T-helper 1 cell (primary cell): ENCODE measurements around the gene SUPT3H.
"Not testable (repeated sequence)": the region's sequence is repeated elsewhere in the genome, so short reads cannot be mapped to it uniquely, and the experiment has no call there.

Experiments
- DNase-seq, 5 donors: peaks; one replicate each; pipeline ENCODE4 v3.0.0-alpha.2; 2012 to 2020

The SUPT3H gene

GRCh38 chr6:45112711-45113110 is 265.0 kb downstream of the SUPT3H start:
- DNase-seq: no peak

- no peak for DNase-seq
These were observed 268.2 kb downstream of the SUPT3H start for GRCh38 chr6:45109551-45109950.

DNA sequence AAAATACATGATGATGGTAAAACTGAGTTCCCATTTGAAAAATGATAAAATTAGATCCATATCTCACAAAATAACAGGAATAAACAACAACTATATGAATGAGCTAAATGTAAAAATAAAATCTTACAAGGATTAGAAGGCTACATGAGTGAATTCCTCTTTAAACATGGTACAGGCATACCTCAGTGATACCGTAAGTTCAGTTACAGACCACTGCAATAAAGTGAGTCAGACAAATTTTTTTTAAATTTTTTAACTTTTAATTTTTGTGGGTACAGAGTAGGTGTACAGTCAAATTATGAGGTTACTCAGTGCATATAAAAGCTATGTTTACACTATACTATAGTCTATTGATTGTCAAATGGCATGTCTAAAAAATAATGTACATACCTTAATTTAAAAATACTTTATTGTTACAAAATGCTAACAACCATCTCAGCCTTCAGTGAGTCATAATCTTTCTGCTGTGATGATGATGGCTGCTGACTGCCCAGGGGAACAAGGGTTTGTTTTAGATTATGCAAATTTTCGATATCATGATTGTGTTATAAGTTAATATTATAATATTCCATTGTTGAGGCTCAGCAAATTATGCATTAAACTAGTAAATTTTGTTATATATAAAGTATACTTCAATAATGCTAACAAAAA is 272.4 kb downstream of the SUPT3H start:
- DNase-seq: no peak

DNA sequence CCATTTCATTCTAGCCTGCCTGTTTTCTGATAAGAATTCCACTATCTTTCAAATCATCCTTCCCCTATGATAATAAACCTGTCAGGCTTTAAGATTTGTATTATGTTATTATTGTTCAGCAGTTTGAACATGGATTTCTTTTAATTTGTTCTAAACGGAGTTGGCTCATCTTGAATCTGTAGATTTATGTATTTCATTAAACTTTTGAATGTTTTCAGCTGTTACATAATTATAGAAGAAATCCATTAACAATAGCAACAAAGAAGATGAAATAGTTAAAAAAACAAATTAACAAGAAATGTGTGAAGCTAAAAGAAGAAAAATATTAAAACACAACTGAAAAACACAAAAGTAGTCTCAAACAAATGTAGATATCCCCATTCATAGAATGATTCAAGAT is 273.3 kb downstream of the SUPT3H start:
- no peak for DNase-seq

GRCh38 chr6:45098256-45098655 is 279.5 kb downstream of the SUPT3H start:
- no peak for DNase-seq

- no peak for DNase-seq
These were observed 282.9 kb downstream of the SUPT3H start for GRCh38 chr6:45094831-45095230.

- no peak for DNase-seq
These were observed 285.6 kb downstream of the SUPT3H start for GRCh38 chr6:45092135-45092534.

DNA sequence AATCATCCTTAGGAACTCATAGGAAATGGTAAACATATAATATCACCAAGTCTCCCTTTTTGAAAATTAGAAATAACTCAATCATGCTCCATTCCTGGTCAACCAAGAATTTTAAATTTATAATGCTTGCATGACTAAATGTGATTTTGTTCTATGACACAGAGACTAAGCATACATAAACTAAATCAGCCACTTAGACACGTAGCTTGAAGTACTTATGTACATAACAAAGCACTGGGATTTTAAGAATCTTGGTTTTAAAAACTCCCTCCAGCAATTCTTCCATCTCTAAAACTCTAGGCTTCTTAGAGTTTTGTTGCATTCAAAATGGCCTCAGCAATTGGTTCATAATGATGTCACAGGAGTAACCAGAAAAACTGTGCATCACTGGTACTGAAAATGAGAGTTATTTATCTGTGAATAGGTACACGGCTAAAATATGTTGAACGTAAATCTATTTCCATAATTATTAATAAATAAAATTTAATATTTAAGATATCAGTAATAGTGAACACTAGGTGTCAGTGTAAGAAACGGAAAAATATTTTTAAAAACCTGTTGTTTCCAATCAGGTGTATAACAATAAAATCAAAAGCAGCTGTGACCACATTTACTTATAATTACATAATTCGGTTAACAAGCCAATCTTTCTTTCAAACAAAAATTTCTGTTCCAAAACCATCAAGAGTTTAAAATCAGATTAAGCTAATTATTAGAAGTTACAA is 291.2 kb downstream of the SUPT3H start:
- DNase-seq: no peak

GRCh38 chr6:45084257-45084656 is 293.5 kb downstream of the SUPT3H start:
- no peak for DNase-seq

GRCh38 chr6:45082091-45082490 is 295.6 kb downstream of the SUPT3H start:
- no peak for DNase-seq

DNA sequence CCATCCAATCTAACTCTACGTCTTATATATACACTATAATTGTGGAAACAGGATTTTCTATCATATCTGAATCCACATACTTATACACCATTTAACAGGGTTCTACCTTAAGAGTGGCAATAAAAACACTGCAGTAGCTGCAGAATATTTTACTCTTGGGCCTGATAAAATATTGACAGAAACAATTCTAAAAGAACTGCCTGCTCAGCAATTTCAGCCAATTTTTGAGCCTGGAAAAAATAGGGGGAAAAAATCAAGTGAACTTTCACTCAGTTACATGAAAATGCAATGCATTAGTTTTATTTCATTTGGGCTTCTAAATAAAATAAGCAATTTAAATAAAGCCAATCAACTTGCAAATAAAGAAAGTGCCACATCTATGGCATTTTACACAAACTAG is 296.1 kb downstream of the SUPT3H start:
- DNase-seq: no peak

DNA sequence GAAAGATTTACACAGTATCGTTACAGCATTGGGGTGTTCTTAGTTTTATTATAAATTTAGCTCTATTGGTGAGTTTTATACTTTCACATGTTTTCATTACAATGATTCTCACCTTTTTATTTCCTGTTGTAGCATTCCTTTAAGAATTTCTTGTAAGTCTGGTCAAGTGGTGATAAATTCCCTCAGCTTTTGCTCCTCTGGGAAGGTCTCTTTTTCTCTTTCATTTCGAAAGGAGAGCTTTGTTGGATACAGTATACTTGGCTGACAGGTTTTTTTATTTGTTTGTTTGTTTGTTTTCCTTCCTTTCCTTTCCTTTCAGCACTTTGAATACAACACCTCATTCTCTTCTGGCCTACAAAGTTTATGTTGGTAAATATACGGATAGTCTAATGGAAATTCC is 299.3 kb downstream of the SUPT3H start:
- no peak for DNase-seq

DNA sequence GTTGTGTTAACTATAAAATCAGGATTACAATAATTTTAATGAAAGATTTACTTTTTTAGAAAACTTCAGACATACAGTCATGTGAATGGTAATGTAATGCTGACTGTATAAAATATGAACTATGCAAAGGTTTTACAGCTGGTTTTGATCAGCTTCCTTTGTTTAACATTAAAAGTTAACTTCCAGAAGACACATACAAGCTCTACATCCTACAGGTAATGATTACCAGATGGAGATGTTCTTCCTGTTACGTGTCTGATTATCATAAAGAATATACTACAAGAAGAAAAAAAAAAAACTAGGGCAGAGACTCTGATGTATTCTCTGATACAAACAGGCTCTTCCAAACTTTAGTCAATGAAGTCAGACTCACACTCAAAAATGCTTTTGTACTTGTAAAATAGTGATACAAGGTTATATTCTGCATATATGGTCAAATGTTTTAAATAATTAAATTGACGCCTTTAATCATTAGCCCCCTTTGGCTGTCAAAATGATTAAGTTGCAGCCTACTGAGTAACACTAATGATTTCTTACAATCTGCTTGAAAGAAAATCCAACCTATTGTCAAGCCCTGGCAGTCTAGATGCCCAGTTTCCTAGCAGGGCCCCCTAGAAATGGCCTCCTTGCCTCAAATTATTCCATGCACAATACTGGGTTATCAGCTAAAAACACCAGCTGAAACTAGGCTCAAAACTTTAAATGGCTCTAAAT is 301.4 kb downstream of the SUPT3H start:
- DNase-seq: no peak

GRCh38 chr6:45075246-45075645 is 302.5 kb downstream of the SUPT3H start:
- no peak for DNase-seq

- no peak for DNase-seq
These were observed 303.3 kb downstream of the SUPT3H start for GRCh38 chr6:45074439-45074838.

DNA sequence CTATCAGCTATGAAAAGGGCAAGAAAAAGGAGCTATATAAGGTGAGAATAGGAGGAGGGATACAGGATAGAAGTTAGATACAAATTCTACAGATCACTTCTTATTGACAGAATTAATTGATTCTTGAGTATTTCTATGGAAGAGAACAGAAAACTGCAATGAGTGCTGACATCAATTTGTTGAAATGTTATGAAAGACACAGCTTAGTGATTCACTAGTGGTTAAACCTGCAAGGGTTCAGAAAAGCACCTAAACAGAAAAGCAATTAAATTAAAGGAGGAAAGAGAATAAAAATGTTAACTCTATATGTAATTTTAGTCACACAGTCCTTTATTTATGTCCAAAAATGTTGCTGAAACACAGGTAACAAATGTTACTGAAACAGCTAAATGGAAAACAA is 304.0 kb downstream of the SUPT3H start:
- no peak for DNase-seq

DNA sequence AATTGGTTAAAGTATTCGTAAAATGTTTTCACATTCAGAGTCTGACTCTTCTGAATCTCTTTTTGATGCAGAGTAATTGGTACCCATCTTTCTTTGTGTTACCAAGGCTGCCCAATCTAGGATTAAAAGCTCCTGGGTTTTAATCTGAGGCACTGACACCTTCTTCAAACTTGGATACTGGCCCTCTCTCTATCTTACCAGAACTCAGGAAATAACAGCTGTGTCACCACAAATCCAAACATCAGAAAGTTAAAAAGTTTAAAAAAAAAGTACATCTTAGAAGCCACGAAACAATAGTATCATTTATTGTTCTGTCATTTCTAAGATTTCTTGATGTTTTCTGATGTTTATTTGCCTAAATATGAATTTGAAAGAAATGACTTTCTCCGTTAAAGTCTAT is 305.1 kb downstream of the SUPT3H start:
- DNase-seq: no peak

GRCh38 chr6:45072016-45072415 is 305.7 kb downstream of the SUPT3H start:
- DNase-seq: no peak

DNA sequence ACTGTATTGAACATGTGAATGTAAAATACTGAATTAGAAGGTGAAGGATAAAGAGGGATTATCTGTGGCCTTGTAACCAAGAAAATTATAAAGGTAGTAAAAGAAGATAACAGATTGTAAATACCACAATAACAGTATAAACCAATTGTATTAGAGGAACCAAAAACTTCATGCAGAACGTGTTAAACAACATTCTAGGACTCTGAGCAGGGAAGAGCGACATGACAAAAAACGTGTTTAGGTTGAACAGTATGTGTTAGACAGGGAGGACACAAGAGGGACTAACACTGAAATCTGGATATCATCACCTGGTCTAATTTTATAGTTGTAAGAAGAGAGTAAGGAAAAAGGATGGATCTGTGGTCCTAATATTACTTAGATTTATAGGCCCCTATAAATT is 308.6 kb downstream of the SUPT3H start:
- DNase-seq: no peak

- DNase-seq: not testable (repeated sequence)
These were observed 310.3 kb downstream of the SUPT3H start for GRCh38 chr6:45067446-45067845.

DNA sequence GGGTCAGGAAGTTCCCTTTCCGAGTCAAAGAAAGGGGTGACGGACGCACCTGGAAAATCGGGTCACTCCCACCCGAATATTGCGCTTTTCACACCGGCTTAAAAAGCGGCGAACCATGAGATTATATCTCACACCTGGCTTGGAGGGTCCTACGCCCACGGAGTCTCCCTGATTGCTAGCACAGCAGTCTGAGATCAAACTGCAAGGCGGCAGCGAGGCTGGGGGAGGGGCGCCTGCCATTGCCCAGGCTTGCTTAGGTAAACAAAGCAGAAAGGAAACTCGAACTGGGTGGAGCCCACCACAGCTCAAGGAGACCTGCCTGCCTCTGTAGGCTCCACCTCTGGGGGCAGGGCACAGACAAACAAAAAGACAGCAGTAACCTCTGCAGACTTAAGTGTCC is 315.1 kb downstream of the SUPT3H start:
- not testable (repeated sequence) for DNase-seq

DNA sequence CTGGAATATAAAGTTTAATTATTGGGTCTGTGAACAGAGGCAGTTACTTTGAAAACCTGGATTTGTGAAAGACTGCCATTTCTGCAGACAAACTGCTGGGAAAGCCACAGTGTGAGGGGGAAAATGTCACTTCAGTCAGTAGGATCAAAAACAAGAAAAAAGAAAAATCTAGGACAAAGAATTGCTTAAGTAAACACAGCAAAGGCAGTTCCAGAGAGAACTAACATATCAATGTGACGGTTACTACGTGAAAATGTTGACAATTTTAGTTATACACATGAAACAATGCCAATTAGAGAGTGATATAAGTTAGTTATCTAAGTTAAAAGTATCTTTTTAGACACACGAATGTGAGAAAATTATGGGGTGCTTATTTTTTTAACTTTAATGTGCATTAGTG is 320.0 kb downstream of the SUPT3H start:
- DNase-seq: no peak

DNA sequence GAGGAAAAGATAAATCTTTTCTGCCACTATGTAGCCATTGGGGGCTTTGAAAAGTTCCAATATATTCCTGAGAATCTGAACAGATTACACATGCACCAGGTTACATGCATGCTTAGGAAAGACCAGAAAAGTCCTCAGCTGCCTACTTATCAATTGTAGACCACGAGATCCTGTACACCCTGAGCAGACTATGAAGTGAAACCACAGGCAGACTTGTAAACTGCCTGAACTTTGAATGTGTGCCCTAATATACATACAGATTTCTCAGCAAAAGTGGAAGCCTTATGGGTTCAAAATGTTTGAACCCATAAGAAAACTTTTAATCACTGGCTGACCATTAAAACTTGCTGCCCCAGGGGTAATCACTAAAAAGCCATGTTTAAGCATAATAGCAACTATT is 323.1 kb downstream of the SUPT3H start:
- DNase-seq: peak in 1 of 5 donors; percentile 9

- DNase-seq: no peak
These were observed 325.4 kb downstream of the SUPT3H start for GRCh38 chr6:45052325-45052724.
